Adrenal gland (tissue), 12 donors: ENCODE measurements around the gene AHRR. TPM values are rescaled to one million over a fixed set of nuclear protein-coding genes. Genes with fewer than 3 reads are reported as not detected.
A peak's percentile ranks its signal among the peaks of the same experiment; 100 is the strongest.
"Not testable (repeated sequence)": the region's sequence is repeated elsewhere in the genome, so short reads cannot be mapped to it uniquely, and the experiment has no call there.

Experiments used
- DNase-seq, 7 donors: peaks; one replicate each; pipeline ENCODE4 v3.0.0-alpha.2; 2019 to 2020
- H3K27ac ChIP-seq, 5 donors: fragments of 200-600 bp; sonication (generic) in 4 of 5; 1 replicate in 3 of 5; 2 replicates in 2 of 5; pipeline versions ENCODE4 v1.5.1 to v1.8.0; 2016 to 2020; ENCODE audit warnings: mild to moderate bottlenecking in 1 of 5
- H3K27me3 ChIP-seq: fragments of 200-600 bp; 2 replicates; pipeline ENCODE4 v1.8.0; 2021
- H3K36me3 ChIP-seq, 2 donors: fragments of 200-600 bp; replicated peaks in 1 of 2; 1 replicate in 1 of 2; 2 replicates in 1 of 2; pipeline versions ENCODE4 v1.5.1 to v1.8.0; 2018 to 2022
- H3K4me1 ChIP-seq, 2 donors: fragments of 200-600 bp; replicated peaks in 1 of 2; 1 replicate in 1 of 2; 2 replicates in 1 of 2; pipeline versions ENCODE4 v1.5.1 to v1.8.0; 2018 to 2021
- H3K4me3 ChIP-seq, 4 donors: fragments of 200-600 bp; sonication (generic) in 3 of 4; one replicate each; pipeline ENCODE4 v1.5.1; 2016 to 2018
- H3K9me3 ChIP-seq, 3 donors: fragments of 200-600 bp; sonication (generic) in 1 of 3; replicated peaks in 1 of 3; 1 replicate in 2 of 3; 2 replicates in 1 of 3; pipeline versions ENCODE4 v1.5.1 to v1.8.0; 2016 to 2021
- POLR2A ChIP-seq, 2 donors: fragments of 450-650 bp; IDR thresholded peaks; one replicate each; pipeline ENCODE4 v1.6.1; 2017; ENCODE audit warnings: antibody characterized with exemption in 2 of 2, mild to moderate bottlenecking in 2 of 2, moderate library complexity in 1 of 2
- WGBS, 4 donors: extraction: QIAGEN DNeasy Blood & Tissue Kit in 2 of 4; methylation state at CpG; one replicate each; pipeline versions ENCODE4 v1.1.5 to v1.1.7; 2013 to 2017; 5-methylcytosine and 5-hydroxymethylcytosine counted together
- intact Hi-C, 2 donors: fragments of 100-400 bp; cut with DNase I; formaldehyde crosslinking; loops; one replicate each; pipeline versions ENCODE4 v1.14.1 to v1.15.0; 2022 to 2023
- polyA plus RNA-seq, 3 donors: library from polyadenylated mRNA; stranded (reverse); fragments of 200-250 nt in 2 of 3; fragments of 350-450 nt in 1 of 3; fragmentation: Illumina TruSeq in 1 of 3; extraction: RNeasy Lipid Tissue Mini Kit (QIAGEN cat#74804) in 1 of 3; gene quantifications; one replicate each; pipeline ENCODE4 v1.2.3, GENCODE V29; 2013 to 2014
- total RNA-seq, 9 donors: library from RNA; depleted of rRNA in 4 of 9; stranded (reverse); fragments of >200 nt in 4 of 9; fragments of 120-200 nt in 1 of 9; fragmentation: NEBNext Ultra II Directional in 1 of 9; extraction: Animal tissue kit (Norgen Biotek cat#: 25700) in 1 of 9; gene quantifications; one replicate each; pipeline versions ENCODE4 v1.1.0 to v1.2.4, GENCODE V29; 2013 to 2023
- TF ChIP-seq, protein P1 (sequence below), 6 experiments: fragments of 450-650 bp in 4 of 6; fragments of 200-600 bp in 2 of 6; sonication (generic) in 1 of 6; IDR thresholded peaks; 1 replicate in 5 of 6; 2 replicates in 1 of 6; pipeline versions ENCODE4 v1.5.1 to v1.8.0; 2016 to 2021; ENCODE audit warnings: antibody characterized with exemption in 6 of 6, mild to moderate bottlenecking in 2 of 6, moderate library complexity in 1 of 6
- donor health status: healthy with polysubstance abuse.
- donor health status: Bipolar disorder and iron deficiency.
- donor health status: DM: yes; HTN: yes; CAD: no.
- donor health status: DM: no; HTN: no; CAD: no.
- donor health status: DM: no; HTN: no; CAD: no.
- donor health status: DM: yes; HTN: yes; CAD: no.

The AHRR gene
- total and polyA plus RNA-seq, 12 donors = 0.17 to 3.6 (median 0.99) TPM

DNA sequence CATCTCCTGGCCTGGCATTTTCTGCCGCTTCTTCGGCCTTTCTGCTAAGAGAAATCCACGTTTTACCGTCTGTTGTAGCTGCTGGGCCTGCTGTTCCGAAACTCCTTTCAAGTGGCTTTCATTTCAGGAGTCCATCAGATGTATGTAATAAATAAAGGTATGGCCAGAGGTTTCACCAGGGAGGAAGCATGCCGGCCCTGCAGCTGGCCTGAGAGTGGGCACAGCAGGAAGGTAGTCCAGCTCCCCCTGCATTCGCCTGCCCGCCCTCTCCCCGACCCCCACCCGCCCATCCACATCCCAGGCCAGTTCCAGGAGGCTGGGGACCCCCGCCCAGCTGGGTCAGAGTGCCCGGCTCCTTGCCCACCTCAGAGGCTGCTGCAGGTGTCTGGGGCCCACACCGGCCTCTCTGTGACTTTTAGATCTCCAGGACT lies 75.0 kb downstream of the AHRR start:
- H3K36me3 ChIP-seq = no peaks in the 10 kb centered on the region

DNA sequence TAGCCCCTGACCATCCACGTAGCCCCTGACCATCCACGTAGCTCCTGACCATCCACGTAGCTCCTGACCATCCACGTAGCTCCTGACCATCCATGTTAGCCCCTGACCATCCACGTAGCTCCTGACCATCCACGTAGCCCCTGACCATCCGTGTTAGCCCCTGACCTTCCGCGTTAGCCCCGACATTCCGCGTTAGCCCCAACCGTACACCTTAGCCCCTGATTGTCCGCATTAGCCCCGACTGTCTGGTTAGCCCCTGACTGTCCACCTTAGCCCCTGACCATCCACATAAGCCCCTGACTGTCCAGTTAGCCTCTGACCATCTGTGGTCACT lies 76.6 kb downstream of the AHRR start:
- H3K27me3 ChIP-seq, H3K27ac ChIP-seq, H3K9me3 ChIP-seq, H3K4me3 ChIP-seq, H3K36me3 ChIP-seq, intact Hi-C loops: not testable (repeated sequence)
- peaks cover 11% of the 10 kb centered on the region in 2 donors for H3K4me1 ChIP-seq
- WGBS, 4 donors = 90 to 97% (median 96%) methylated on average over 15 of the region's 15 CpGs
- peak in 1 of 7 donors; percentile 43 for DNase-seq

More for the DNA sequence above, 75.0 kb downstream of the AHRR start:
- no peak for TF ChIP-seq POLR2A (IDR thresholded peaks at IDR 0.05)
- TF ChIP-seq, protein P1, sequence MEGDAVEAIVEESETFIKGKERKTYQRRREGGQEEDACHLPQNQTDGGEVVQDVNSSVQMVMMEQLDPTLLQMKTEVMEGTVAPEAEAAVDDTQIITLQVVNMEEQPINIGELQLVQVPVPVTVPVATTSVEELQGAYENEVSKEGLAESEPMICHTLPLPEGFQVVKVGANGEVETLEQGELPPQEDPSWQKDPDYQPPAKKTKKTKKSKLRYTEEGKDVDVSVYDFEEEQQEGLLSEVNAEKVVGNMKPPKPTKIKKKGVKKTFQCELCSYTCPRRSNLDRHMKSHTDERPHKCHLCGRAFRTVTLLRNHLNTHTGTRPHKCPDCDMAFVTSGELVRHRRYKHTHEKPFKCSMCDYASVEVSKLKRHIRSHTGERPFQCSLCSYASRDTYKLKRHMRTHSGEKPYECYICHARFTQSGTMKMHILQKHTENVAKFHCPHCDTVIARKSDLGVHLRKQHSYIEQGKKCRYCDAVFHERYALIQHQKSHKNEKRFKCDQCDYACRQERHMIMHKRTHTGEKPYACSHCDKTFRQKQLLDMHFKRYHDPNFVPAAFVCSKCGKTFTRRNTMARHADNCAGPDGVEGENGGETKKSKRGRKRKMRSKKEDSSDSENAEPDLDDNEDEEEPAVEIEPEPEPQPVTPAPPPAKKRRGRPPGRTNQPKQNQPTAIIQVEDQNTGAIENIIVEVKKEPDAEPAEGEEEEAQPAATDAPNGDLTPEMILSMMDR (IDR thresholded peaks at IDR 0.05) = no peak
- peak in 1 of 7 donors; percentile 13 for DNase-seq
- Histone ChIP-seq H3K4me3 (no peak overlapping the region), H3K9me3 (no peaks in the 10 kb centered on the region), H3K4me1 (peaks cover 11% of the 10 kb centered on the region in 2 donors), H3K27ac (no peak overlapping the region), H3K27me3 (no peaks in the 10 kb centered on the region)
- 94 to 98% (median 96%) methylated on average over 8 to 13 of the region's 13 CpGs for whole genome bisulfite sequencing, 4 donors
- intact Hi-C loops = no loop called here

DNA sequence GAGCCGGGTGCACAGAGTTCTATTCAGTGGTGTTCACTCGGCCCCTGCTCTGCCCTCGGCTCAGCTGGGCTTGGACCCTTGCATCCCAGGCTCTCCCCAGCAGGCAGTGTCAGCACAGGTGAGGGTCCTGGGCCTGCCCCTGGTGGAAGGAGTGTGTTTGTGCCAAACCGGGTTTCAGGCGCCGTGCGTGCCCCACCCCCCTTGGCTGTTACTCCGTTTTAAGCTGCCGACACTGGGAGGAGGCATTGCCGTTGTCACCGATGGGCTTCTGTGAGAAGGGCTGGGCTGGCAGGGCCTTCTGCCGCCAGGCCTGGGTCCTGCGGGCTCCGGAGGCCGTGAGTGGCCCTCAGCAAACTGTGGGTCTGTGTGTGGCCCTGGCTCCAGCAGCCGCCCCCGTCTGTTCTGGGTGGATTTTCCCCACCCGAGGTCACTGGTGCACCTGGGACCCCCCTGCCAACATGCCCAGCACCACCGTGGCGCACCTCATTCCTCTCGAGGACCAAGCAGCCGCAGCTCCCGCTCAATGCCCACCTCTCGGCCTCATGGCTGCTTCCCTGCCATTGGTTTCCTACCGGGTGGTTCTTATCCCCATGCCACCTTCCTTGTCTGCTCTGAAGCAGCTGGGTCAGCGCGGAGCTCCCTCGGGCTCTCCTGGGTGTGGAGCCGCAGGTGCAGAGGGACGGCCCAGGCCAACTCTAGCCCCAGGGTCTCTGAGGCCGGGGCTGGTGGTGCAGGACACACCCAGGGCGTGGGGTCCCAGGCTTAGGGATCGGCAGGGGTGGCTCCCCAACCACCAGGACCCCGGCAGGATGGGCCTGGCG lies 77.2 kb downstream of the AHRR start:
- H3K4me1 ChIP-seq = peaks cover 11% of the 10 kb centered on the region in 2 donors
- no peak overlapping the region for H3K4me3 ChIP-seq
- H3K36me3 ChIP-seq = no peaks in the 10 kb centered on the region
- WGBS, 4 donors = 91 to 95% (median 93%) methylated on average over 14 to 35 of the region's 35 CpGs
- H3K27me3 ChIP-seq = no peaks in the 10 kb centered on the region
- DNase-seq = peak in 1 of 7 donors; percentile 43
- intact Hi-C loops = no loop called here
- no peak overlapping the region for H3K27ac ChIP-seq
- TF ChIP-seq, protein P1 (IDR thresholded peaks at IDR 0.05) = no peak
- TF ChIP-seq POLR2A (IDR thresholded peaks at IDR 0.05) = no peak
- no peaks in the 10 kb centered on the region for H3K9me3 ChIP-seq

DNA sequence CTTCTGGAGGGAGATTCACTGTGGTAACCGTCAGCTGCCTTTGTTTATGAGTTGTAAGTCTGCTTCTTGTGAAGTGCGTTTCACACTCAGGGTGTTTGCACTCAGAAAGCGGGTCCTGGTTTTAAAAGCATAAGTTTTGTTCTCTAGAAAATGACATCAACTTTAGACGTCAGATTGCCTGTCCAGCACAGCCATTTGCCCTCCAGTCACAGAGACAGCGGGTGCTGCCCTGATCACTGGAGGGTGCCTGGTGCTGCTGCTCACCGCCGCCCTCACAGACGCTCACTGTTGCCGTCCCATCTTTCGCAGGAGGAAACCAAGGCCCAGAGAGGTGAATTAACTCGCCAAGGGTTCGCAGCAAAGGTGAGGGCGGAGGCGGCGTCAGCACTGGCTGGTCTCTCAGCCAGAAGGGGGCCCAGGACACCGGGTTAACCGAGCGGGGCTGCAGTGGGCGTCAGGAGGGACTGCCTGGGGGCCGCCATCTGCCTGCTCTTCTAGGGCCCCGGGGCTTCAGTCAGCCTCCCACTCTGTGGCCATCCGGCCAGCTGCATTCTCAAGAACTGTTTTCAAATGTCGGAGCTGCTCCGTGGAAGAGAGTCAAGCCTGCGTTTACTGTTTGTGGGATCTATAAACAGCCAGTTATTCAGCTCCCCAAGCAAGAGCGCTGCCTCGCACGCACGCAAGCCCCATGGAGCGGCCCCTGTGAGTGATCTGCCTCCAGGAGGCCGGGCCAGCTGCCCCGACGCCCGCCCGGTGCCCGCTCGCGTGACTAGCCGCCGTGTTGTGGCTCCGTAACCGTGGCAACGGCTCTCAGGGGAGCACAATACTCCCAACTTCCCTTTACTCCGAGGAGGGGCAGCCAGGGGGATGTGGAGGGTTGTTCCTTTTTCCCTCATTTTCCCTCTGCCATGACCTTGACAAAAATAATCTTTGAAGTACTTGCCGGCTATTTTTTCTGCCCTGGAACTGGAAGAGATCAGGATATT lies 78.1 kb downstream of the AHRR start:
- peak; percentile 61 to 85 (median 77) for DNase-seq
- TF ChIP-seq POLR2A (IDR thresholded peaks at IDR 0.05) = no peak
- no peaks in the 10 kb centered on the region for H3K27me3 ChIP-seq
- peaks cover 11% of the 10 kb centered on the region in 2 donors for H3K4me1 ChIP-seq
- no peaks in the 10 kb centered on the region for H3K36me3 ChIP-seq
- no peaks in the 10 kb centered on the region for H3K9me3 ChIP-seq
- 32 to 41% (median 34%) methylated on average over 31 to 45 of the region's 45 CpGs for WGBS, 4 donors
- H3K4me3 ChIP-seq = peak overlapping the region in 2 of 4 donors; percentile 17 to 36
- intact Hi-C loops = no loop called here
- peak overlapping the region in 1 of 5 donors; percentile 19 for H3K27ac ChIP-seq
